Measurements from ENCODE around the gene GMPPA. TPM values are rescaled to one million over a fixed set of nuclear protein-coding genes. Genes with fewer than 3 reads are reported as not detected.

GMPPA gene
- total RNA-seq, 1 donor from 2014 or later = 36.0 TPM

DNA sequence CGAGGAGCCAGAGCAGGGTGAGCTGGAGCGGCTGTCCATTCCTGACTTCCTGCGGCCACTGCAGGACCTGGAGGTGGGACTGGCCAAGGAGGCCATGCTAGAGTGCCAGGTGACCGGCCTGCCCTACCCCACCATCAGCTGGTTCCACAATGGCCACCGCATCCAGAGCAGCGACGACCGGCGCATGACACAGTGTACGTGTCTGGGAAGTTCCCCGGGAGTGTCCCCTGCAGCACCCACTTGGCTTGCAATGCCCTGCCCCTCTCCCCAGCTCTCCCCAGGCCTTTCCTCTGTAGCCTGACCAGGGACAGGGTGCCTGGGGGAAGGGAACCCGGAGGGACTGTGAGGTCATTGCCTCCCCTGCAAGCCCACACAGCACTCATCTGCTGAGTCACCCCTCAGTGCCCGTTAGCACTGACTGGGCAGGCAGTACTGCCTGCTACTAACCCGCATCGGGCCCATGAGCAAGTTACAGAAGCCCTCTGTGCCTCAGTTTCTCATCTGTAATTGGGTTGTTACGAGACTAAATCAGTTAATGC lies 29.4 kb upstream of the GMPPA start:
- Mint-ChIP-seq H3K27ac (no peak overlapping the region), H3K4me3 (no peak overlapping the region), H3K4me1 (peaks cover 3% of the 10 kb centered on the region), H3K9me3 (no peaks in the 10 kb centered on the region), H3K36me3 (peaks cover 12% of the 10 kb centered on the region), H3K27me3 (ENCODE audit: low read depth) (no peaks in the 10 kb centered on the region)
- DNase-seq (ENCODE audit: low spot score in 2 of 2, unreplicated experiment in 2 of 2) = no peak
- TF ChIP-seq, protein P1, sequence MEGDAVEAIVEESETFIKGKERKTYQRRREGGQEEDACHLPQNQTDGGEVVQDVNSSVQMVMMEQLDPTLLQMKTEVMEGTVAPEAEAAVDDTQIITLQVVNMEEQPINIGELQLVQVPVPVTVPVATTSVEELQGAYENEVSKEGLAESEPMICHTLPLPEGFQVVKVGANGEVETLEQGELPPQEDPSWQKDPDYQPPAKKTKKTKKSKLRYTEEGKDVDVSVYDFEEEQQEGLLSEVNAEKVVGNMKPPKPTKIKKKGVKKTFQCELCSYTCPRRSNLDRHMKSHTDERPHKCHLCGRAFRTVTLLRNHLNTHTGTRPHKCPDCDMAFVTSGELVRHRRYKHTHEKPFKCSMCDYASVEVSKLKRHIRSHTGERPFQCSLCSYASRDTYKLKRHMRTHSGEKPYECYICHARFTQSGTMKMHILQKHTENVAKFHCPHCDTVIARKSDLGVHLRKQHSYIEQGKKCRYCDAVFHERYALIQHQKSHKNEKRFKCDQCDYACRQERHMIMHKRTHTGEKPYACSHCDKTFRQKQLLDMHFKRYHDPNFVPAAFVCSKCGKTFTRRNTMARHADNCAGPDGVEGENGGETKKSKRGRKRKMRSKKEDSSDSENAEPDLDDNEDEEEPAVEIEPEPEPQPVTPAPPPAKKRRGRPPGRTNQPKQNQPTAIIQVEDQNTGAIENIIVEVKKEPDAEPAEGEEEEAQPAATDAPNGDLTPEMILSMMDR (IDR thresholded peaks at IDR 0.05; ENCODE audit: unreplicated experiment) = no peak

DNA sequence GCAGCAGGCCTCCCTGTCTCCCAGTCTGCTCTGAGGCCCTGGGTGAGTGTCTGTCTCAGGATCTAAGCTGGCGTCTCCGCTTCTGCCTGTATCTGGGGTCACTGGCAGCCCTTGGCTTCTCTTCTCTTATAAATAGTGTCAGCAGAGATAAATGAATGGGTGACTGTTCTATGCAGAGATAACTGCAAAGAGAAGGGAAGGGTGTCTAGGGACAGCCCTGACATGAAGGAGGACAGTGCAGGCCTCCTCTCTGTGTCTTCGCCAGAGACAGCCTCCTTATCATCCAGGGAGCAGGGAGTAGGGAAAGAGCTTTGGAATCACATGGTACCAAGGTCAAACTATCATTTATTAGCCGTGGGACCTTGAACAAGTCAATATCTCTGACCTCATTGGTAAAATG lies 28.3 kb upstream of the GMPPA start:
- peaks cover 9% of the 10 kb centered on the region for H3K36me3 Mint-ChIP-seq
- DNase-seq (ENCODE audit: low spot score in 2 of 2, unreplicated experiment in 2 of 2) = no peak
- H3K27me3 Mint-ChIP-seq (ENCODE audit: low read depth) = no peaks in the 10 kb centered on the region
- no peaks in the 10 kb centered on the region for H3K9me3 Mint-ChIP-seq
- TF ChIP-seq, protein P1 (IDR thresholded peaks at IDR 0.05; ENCODE audit: unreplicated experiment) = no peak
- no peak overlapping the region for H3K27ac Mint-ChIP-seq
- peaks cover 3% of the 10 kb centered on the region for H3K4me1 Mint-ChIP-seq
- no peak overlapping the region for H3K4me3 Mint-ChIP-seq

DNA sequence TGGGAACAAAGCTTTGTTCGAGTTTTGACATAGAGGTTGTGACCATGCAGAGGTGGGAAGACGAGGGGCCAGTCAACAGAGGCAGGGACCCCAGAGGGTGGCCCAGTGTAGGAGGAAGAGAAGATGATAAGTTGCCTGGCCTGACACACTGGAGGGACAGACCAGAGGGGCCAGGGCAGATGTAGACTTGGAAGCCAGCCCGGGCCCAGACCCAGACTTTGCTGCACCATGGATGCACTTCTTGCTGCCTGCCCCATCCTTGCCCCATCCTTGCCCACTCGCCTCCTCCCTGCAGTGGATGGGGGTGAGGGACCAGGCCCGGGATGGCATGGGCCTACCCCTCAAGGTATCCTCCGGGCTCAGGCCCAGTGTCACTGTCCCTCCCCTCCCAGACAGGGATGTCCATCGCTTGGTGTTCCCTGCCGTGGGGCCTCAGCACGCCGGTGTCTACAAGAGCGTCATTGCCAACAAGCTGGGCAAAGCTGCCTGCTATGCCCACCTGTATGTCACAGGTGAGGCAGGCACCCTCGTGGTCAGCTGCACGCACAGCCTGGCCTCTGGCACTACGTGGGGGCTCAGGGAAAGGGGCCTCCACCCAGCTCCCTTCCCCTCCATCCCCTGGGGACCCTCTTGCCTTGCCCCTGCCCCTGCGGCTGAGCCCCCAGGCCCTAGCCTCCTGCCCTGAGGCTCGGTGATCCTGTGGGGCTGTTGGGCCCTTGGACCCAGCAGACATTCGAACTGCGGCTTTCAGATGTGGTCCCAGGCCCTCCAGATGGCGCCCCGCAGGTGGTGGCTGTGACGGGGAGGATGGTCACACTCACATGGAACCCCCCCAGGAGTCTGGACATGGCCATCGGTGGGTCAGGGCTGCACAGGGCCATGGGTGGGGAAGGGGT lies 27.0 kb upstream of the GMPPA start:
- no peak overlapping the region for H3K4me3 Mint-ChIP-seq
- peaks cover 13% of the 10 kb centered on the region for H3K4me1 Mint-ChIP-seq
- no peaks in the 10 kb centered on the region for H3K9me3 Mint-ChIP-seq
- TF ChIP-seq, protein P1 (IDR thresholded peaks at IDR 0.05; ENCODE audit: unreplicated experiment) = no peak
- peaks cover 6% of the 10 kb centered on the region for H3K36me3 Mint-ChIP-seq
- no peak for DNase-seq (ENCODE audit: low spot score in 2 of 2, unreplicated experiment in 2 of 2)
- H3K27me3 Mint-ChIP-seq (ENCODE audit: low read depth) = no peaks in the 10 kb centered on the region
- H3K27ac Mint-ChIP-seq = no peak overlapping the region

DNA sequence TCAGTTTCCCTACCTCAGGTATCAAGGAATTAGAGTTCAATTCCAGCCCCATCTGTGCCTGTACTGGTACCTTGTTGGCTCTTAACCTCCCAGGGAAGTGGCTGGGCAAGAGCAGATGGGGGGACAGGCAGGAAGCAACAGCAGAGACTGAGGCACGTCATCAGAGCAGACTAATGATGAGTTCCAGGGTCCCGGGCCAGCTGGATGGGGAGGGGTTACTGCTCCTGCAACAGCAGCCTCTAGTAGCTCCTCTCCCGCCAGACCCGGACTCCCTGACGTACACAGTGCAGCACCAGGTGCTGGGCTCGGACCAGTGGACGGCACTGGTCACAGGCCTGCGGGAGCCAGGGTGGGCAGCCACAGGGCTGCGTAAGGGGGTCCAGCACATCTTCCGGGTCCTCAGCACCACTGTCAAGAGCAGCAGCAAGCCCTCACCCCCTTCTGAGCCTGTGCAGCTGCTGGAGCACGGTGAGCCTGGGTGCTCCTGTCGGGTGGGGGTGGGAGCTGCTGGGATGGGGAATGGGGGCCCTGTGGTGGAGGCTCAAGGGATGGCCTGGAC lies 26.0 kb upstream of the GMPPA start:
- TF ChIP-seq, protein P1 (IDR thresholded peaks at IDR 0.05; ENCODE audit: unreplicated experiment) = no peak
- H3K36me3 Mint-ChIP-seq = peaks cover 3% of the 10 kb centered on the region
- H3K4me3 Mint-ChIP-seq = no peak overlapping the region
- no peak overlapping the region for H3K27ac Mint-ChIP-seq
- peaks cover 14% of the 10 kb centered on the region for H3K4me1 Mint-ChIP-seq
- no peaks in the 10 kb centered on the region for H3K27me3 Mint-ChIP-seq (ENCODE audit: low read depth)
- H3K9me3 Mint-ChIP-seq = no peaks in the 10 kb centered on the region
- DNase-seq (ENCODE audit: low spot score in 2 of 2, unreplicated experiment in 2 of 2) = no peak

DNA sequence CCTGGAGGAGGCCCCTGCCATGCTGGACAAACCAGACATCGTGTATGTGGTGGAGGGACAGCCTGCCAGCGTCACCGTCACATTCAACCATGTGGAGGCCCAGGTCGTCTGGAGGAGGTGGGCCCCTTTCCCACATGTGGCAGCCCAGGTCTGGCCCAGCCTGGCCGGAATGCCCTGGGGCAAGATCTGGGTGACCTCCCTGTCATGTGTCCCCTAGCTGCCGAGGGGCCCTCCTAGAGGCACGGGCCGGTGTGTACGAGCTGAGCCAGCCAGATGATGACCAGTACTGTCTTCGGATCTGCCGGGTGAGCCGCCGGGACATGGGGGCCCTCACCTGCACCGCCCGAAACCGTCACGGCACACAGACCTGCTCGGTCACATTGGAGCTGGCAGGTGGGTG lies 25.2 kb upstream of the GMPPA start:
- H3K4me3 Mint-ChIP-seq = no peak overlapping the region
- H3K27ac Mint-ChIP-seq = no peak overlapping the region
- H3K9me3 Mint-ChIP-seq = no peaks in the 10 kb centered on the region
- peaks cover 3% of the 10 kb centered on the region for H3K36me3 Mint-ChIP-seq
- no peak for DNase-seq (ENCODE audit: low spot score in 2 of 2, unreplicated experiment in 2 of 2)
- H3K4me1 Mint-ChIP-seq = peaks cover 17% of the 10 kb centered on the region
- H3K27me3 Mint-ChIP-seq (ENCODE audit: low read depth) = no peaks in the 10 kb centered on the region
- TF ChIP-seq, protein P1 (IDR thresholded peaks at IDR 0.05; ENCODE audit: unreplicated experiment) = no peak

All from mesothelial cell of epicardium (in vitro differentiated cells).